GM18907 (cell line): ENCODE data around the gene APC2.

ENCODE experiments used
- ATAC-seq: cut with Tn5 transposase; IDR thresholded peaks from one replicate; pipeline ENCODE4 v1.9.1; 2021; ENCODE audit warnings: mild to moderate bottlenecking, moderate library complexity; ENCODE audit not compliant: unreplicated experiment

The APC2 gene

DNA sequence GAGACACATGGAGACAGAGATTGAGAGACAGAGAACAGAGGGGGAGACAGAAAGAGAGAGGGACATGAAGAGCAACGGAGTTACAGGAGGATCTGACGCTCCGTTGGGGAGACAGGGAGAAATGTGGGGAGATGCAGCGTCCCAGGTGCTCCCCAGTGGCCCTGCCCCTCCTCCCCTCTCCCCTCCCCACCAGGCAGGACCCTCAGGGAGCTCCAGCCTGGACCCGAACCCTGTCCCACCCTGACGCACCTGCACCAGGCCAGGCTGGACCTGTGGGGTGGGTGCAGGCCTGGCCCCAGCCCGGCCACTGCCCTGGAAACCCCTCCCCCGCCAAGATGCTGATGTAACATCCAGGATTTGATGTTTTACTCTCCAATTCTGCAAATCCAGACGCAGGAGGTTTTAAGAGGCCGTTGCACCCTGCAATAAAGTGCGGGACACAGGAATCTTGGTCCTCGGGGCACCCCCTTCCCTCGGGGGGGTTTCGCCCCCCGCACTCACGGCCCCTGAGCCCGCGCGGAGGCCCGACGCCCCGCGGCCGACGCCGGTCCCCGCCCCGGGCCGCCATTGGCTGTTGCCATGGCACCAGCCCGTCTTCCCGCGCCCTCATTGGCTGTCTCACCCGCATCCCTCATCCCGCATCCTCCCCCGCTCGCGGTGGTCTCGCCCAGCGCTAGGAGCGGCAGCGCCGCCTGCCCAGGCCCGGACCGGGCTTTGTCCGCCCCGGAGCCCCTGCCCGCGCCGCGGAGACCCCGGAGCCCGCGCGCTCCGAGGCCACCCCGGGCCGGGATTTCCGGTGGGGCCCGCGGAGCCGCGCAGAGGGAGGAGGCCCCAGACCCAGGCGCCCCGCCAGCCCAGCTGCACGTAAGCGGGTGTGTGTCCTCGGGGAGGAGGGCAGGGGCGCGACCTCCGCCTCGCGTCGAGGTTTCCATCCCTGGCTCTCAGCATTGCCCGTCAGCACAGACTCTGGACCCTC lies at the start of gene APC2:
Gene APC2, plus strand, starts transcription at position 655 of the 976 bp plus-strand sequence. CDS start 2,881 bp downstream, outside the sequence.
- ATAC-seq: no peak

DNA sequence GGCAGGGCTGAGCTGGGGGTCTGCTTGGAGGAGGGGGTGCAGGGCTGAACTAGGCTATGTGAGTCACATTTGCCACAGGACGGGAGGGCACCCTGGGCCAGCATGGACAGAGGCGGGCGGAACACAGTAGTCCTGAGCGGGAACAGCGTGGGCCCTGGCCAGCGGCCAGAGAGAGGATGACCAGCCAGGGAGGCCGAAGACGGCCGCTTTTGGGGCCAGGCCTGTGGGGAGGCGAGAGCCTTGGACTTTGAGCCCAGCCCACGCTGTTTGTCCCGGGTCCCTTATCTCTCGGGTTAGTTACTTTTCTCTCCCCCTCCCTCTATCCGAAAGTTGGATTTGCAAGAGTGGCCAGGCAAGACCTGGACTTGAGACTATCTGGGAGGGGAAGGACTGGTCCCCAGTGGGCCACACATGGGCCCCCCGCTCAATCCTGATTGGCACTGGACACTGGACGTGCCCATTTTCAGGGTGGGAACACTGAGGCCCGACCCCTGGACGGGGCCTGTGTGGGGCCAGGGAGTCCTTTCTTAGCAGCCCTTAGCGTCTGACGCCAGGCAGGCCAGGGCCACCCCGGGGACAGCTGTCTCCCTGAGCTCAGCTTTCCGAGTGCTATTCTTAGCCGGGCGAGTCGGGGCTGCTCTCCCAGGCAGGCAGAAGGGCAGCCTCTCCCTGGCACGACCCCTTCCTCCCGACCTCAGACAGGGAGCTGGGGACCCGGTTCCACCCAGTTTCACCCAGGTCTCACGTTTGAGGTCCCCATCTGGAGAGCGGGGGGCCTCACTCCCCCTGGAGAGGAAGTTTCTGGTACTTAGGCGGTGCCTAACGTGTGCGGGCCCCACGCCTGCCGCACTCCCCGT lies 49.4 kb upstream of the APC2 start:
- ATAC-seq: no peak

DNA sequence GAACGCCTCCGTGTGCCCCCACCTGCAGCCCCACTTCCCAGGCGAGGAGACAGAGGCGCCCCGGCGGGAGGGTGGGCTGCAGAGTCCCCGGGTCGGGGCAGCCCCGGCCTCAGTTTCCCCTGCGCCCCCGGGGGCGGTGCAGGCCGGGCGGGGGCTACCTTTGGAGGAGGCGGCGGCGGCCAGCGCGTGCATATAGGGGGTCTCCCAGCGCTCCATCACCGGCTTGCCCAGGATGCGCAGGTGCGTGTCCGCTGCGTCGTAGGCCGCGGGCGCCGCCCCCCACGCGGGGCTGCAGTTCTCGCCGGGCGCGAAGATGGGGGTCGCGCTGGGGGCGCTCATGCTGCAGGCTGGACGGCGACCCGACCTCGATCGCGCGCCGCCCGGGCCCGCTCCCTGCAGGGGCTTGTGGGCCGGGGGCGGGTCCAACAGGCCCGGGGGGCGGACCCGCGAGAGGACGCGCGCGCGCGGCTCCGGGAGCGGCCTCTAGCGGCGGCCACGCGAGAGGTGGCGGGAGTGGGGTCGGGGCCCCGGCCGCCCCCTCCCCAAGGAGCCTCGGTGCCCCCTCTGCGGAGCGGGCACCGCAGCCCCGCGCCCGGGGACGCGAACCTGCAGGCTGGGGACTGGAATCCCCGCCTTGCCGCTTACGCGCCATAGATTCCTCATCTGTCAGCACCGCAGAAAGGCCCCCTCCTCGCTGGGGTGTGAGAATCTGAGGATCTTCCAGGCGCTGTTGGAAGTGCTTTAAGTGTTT lies 48.6 kb upstream of the APC2 start, which contains the start of gene GAMT:
Gene GAMT, minus strand, starts transcription at position 405 of the 751 bp plus-strand sequence. Its CDS starts 66 bp downstream, at position 339.
- ATAC-seq: no peak

GRCh38 chr19:1401889-1402217 lies 48.1 kb upstream of the APC2 start:
- no peak for ATAC-seq

DNA sequence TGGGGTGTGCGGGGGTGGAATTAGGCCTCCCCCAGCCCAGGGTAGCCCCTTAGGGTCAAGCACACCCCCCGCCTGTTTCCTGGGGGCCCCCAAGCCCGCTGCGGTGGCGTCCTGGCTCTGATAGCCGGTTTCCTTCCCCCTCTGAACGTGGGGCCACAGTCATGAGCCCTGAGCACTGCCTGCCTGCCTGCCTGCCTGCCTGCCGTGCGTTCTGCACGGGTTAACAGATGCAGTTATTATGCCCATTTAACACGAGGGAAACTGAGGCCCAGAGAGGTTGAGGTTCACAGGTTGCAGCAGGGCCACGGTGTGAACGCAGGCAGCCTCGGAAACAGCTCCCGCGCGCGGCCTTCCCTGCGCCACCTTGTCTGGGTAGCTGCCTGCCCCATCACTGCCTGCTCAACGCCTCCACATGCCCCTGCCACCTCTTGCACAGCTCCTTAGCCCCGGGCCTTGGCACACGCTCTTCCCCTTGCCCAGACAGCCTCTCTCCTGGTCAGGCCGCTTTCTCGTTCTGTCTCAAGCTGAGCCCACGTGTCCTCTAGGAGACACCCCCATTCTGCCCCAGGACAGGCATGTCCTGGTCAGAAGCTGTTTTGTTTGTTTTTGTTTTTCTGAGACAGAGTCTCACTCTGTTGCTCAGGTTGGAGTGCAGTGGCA lies 47.4 kb upstream of the APC2 start:
- ATAC-seq: no peak

DNA sequence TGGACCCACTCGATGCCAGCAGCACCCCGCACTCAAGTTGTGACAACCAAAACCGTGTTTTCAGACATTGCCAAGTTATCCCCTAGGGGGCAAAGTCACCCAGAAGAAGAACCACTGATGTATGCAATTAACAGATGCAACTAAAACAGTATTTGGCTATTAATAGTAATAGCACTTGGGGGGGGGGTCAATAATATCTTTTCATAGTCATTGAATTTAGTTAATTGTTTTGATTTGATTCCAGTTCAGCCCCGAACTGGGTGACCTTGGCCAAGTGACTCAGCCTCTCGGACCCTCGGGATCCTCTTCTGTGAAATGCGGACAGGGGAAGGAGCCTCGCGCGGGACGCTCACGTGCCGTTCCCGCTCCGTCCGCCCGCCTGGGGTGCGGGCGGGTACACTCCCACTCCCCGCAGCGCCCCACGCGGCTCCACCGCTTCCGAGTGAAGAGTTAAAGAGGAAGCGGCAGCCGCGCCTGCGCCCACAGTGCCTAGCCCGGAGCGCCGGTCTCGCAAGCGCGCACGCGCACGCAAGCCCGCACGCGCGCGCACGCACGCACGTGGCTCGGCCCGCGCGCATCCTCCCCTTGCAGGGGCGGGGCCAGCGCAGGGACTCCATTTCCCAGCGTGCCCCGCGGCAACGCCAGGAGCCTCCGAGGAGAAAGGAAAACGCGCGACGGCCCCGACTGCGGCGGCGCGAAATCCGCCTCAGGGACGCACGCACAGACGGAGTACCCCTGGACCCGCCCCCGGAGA lies 43.0 kb upstream of the APC2 start:
- peak; percentile 76 for ATAC-seq

- peak; percentile 31 for ATAC-seq
These were observed 42.2 kb upstream of the APC2 start, which contains the start of gene DAZAP1 for GRCh38 chr19:1407528-1408299. TSS of gene DAZAP1 (plus strand) at chr19:1407586. CDS start at chr19:1407774, 188 bp downstream.

DNA sequence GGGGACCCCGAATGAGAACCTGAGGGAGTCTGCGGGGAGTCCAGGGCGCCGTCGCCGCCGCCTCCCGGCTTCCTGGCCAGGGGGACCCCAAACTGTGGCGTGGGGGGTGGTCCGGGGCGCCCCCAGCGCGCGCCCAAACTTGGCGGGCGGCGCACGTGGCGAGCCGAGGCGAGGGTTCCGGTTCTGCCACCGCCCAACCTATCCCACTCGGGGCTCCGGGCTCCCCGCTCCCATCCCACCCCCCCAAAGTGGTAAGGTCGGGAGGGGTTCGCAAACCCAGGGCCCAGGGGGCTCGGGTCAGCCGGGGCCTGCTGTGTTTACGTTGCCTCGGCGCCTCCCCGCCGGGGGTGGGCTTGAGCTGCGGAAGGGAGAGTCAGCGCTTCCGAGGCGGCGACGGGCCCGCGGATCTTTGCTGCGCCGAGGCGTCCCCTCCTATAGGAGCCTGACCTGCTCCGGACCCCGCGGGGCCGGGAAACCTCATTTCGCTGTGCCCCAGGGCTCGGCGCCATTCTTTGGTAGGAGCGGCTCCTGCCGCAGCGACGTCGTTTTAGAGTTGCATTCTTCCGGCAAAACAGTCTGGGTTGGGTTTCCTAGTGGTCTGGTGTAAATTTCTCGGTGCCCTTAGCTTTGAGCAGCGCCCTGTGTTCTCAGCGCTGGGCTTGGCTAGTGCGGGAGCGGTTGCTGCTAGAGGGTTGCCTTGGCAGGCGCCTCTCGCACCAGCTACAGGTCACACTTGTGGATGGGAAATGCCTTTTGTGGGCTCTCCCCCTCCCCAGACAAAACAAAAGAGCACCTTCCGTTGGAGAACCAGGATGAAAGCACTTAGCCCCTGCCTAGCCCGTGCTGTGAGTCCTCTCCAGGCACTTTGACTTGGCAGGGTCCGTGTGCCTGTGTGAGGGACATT lies 41.4 kb upstream of the APC2 start:
- no peak for ATAC-seq

DNA sequence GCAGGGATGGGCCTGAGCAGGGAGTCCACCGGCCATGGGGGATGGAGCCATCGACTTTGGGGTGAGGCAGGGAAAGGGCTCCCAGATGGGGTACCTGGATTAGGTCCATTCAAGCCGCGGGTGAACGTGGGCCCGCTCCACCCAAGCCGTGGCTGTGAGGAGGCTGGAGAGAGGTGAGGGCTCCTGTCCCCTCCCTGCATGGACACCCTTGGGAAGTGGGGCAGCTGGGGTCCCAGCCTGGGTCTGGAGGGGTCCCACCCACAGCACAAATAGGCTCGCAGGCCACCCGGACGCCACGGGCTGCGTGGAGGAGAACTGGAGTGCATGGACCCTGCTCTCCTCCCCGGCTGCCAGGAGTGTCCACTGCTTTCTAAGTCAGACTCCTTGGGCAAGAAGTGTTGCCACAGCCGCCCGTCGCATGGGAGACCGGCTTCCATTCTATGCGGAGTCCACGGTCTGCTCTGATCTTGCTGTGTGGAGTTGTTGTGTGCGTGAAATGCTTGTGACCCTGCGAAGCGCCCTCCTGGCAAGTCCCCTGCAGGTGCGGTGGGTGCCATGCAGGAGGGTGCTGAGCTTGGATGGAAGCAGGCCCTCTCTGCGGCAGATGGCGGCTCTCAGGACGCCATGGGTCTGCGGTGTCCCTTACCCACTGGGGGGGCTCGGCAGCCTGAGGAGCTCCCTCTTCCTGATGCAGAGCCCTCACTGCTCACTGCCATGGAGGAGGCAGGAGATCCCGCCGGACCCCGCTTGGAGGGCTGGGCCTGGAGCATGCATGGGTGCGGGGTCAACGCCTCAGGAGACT lies 40.5 kb upstream of the APC2 start:
- ATAC-seq: no peak

DNA sequence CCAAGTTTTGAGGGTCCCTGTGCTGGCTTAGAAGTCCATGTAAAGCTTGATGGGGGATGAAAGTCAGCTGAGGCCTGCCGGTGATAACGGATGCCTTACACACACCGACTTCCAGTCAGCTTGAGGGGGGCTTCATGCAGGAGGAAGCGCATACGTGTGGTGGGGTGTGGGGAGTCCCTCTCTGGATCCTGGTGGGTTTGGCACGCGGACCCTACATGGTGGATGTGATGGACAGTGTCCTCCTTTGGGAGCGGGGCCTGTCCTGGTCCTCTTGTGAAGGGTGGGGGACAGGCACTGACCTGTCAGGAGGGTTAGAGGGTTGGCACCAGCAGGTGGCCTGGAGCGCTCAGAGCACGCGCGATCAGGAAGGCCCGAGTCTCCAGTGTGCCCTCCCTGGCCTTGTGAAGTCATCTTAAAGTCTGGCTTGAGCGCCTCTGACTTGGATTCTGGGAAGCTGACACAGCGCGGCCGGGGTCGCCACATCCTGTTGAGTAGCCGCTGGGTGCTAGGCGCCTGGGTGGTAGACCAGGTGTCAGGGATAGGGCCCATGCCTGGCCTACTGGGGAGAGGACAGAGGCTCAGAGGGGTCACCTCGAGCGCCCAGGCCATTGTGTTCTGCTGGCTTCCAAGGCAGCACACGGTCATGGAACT lies 39.7 kb upstream of the APC2 start:
- ATAC-seq: no peak

GRCh38 chr19:1410789-1411188 lies 39.1 kb upstream of the APC2 start:
- no peak for ATAC-seq

GRCh38 chr19:1411255-1412191 lies 38.4 kb upstream of the APC2 start:
- no peak for ATAC-seq

GRCh38 chr19:1412323-1412923 lies 37.5 kb upstream of the APC2 start:
- no peak for ATAC-seq

GRCh38 chr19:1412995-1413800 lies 36.7 kb upstream of the APC2 start:
- no peak for ATAC-seq
